HAP-1 (cell line): ENCODE data around the gene MARCKSL1.

ENCODE experiments used
- DNase-seq, 2 experiments: peaks; one replicate each; pipeline ENCODE4 v3.0.0-alpha.2; 2016 to 2020; ENCODE audit warnings: low spot score in 2 of 2
- H3K27me3 ChIP-seq: fragments of 250-450 bp; sonication (Bioruptor Pico); 2 replicates; pipeline ENCODE4 v1.5.1; 2020; ENCODE audit warnings: low read depth, mild to moderate bottlenecking, moderate library complexity
- H3K36me3 ChIP-seq: fragments of 250-450 bp; sonication (Bioruptor Pico); replicated peaks from 2 replicates; pipeline ENCODE4 v1.5.1; 2020; ENCODE audit warnings: mild to moderate bottlenecking
- H3K4me1 ChIP-seq: fragments of 250-450 bp; sonication (Bioruptor Pico); 2 replicates; pipeline ENCODE4 v1.5.1; 2020; ENCODE audit warnings: mild to moderate bottlenecking
- H3K4me3 ChIP-seq: fragments of 250-450 bp; sonication (Bioruptor Pico); 2 replicates; pipeline ENCODE4 v1.5.1; 2020; ENCODE audit warnings: mild to moderate bottlenecking, moderate library complexity
- H3K9me3 ChIP-seq: fragments of 250-450 bp; sonication (Bioruptor Pico); 2 replicates; pipeline ENCODE4 v1.5.1; 2020; ENCODE audit warnings: mild to moderate bottlenecking, moderate library complexity
- in situ Hi-C: fragments of 300-500 bp; cut with MboI; formaldehyde crosslinking; loops from 3 replicates; pipeline ENCODE4 v1.14.3; 2020; ENCODE audit warnings: low sequenced_read_pairs, inconsistent platforms, mixed read lengths

The MARCKSL1 gene

DNA sequence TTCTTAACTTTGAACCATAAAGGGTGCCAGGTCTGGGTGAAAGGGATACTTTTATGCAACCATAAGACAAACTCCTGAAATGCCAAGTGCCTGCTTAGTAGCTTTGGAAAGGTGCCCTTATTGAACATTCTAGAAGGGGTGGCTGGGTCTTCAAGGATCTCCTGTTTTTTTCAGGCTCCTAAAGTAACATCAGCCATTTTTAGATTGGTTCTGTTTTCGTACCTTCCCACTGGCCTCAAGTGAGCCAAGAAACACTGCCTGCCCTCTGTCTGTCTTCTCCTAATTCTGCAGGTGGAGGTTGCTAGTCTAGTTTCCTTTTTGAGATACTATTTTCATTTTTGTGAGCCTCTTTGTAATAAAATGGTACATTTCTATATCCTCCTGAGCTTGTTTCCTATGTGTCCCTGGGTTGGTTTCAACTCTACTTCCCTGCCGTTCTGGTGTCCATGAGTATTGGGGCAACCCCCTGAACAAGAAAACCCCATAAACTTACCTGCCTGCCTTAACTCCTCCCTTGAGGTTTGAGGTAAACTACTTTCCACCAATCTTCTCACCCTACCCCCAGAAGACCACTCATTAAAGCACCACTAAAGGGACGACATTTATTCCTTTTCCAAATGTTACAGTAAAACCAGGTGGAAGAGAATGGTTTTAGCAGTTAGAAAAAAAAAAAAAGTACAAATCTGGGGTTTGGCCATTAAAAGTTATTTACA is 2.6 kb downstream of the MARCKSL1 start:
- Histone ChIP-seq H3K27me3 (no peaks in the 10 kb centered on the region), H3K4me1 (peaks cover 12% of the 10 kb centered on the region), H3K9me3 (no peaks in the 10 kb centered on the region), H3K36me3 (peaks cover 68% of the 10 kb centered on the region), H3K4me3 (no peak overlapping the region)
- DNase-seq = no peak
- in situ Hi-C loops = no loop called here

DNA sequence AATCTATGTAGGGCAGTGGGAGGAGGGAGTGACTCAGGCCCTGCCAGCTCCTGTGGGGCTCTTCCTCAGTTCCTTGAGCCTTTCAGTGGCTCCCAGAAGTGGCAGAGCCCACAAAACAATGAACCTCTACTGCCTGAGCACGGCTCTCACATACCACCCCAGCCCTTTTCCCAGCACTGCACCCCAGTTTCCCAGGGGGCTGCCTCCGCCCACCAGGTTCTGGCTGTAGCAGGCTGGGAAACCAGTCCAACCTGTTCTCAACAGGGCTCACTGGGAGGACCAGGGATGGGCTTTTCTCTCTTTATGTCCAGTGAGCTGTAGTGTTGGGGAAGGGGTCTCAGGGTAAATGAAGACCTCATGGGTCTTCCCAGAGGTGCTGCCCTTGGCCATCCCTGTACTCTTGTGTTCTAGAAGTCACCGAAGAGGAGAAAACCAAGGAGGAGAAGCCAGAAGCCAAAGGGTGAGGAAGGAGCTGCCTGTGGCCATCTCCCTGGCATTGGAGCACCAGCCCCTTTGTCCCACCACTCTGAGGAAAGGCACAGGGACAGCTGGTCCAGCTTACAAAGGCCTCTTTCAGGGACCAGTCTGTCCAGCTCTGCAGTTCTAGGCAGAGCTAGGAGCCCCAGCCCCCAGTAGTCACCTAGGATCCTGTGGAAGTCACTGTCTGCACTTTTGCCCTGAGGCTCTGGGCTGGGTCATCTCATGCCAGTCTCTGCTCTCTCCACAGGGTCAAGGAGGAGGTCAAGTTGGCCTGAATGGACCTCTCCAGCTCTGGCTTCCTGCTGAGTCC is 3.5 kb downstream of the MARCKSL1 start:
- H3K36me3 ChIP-seq = peaks cover 76% of the 10 kb centered on the region
- peaks cover 12% of the 10 kb centered on the region for H3K4me1 ChIP-seq
- H3K27me3 ChIP-seq = no peaks in the 10 kb centered on the region
- in situ Hi-C loops = no loop called here
- DNase-seq = no peak
- no peak overlapping the region for H3K4me3 ChIP-seq
- H3K9me3 ChIP-seq = no peaks in the 10 kb centered on the region

DNA sequence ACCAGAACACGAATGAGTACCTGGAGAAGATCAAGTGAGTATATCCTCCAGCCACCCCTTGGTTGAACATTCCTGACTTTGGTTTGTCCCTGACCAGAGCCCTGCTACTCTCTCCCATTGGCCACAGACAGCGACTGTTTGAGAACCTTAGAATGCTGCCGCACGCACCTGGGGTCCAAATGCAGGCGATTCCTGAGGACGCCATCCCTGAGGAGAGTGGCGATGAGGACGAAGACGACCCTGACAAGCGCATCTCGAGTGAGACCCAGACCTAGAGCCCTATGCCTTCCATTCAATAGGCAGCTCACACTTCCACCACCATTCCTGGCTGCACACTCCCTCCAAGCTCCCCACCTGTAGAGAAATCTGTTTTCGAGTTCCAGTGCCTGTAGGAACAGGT is 4.5 kb downstream of the MARCKSL1 start:
- in situ Hi-C loops = no loop called here
- H3K36me3 ChIP-seq = peaks cover 83% of the 10 kb centered on the region
- H3K4me1 ChIP-seq = peaks cover 12% of the 10 kb centered on the region
- H3K4me3 ChIP-seq = no peak overlapping the region
- H3K27me3 ChIP-seq = no peaks in the 10 kb centered on the region
- no peaks in the 10 kb centered on the region for H3K9me3 ChIP-seq
- no peak for DNase-seq

DNA sequence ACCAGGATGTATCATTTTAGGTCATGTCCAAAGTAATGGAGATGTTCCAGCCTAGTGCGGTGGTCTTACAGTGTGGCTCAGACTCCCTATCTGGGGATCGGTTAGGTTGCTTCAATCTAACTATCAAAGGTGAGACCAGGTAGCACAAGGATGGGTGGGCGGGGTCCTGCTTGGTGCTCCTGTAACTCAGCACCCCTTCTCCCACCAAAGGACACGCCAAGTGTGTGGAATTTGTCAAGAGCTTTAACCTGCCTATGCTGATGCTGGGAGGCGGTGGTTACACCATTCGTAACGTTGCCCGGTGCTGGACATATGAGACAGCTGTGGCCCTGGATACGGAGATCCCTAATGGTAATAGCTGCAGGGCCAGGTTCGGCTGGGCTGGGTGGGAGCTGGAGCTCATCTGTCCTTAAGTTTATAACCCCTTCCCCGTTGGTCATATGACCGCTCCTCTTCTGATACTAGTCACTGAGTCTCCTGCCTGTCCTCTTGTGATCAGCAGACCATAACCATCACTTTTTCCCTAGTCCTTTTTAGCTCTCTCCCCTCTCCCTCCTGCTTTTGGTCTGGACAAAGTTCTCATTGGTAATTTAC is 5.4 kb downstream of the MARCKSL1 start:
- Histone ChIP-seq H3K27me3 (no peaks in the 10 kb centered on the region), H3K4me1 (peaks cover 9% of the 10 kb centered on the region), H3K9me3 (no peaks in the 10 kb centered on the region), H3K36me3 (peaks cover 91% of the 10 kb centered on the region), H3K4me3 (no peak overlapping the region)
- in situ Hi-C loops = no loop called here
- DNase-seq = no peak

DNA sequence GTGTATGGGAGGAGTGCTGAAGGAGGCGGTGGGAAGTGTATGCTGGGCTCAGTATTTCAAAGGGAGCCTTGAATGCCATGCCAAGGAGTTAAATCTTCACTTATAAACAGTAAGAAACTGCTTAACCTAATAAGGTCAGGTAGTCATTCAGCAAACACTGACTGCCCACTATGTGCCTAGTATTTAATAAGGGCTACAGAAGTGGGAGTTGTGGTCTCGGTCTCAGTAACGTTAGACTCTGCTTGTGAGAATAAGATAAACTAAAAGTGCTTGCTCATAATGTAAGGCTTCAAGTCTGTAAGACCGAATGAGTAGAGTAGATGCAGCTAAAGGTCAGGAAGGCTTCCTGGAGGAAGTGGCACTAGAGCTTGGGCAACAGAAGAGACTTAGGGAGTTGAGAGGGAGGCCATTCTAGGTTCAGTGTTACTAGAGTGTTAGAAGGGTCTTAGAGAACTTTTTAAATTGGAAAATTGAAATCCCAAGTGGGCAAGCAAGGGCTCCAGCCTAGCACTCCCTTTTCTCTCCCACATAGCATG is 6.0 kb downstream of the MARCKSL1 start:
- H3K4me3 ChIP-seq = no peak overlapping the region
- H3K27me3 ChIP-seq = no peaks in the 10 kb centered on the region
- DNase-seq = no peak
- peaks cover 96% of the 10 kb centered on the region for H3K36me3 ChIP-seq
- H3K9me3 ChIP-seq = no peaks in the 10 kb centered on the region
- in situ Hi-C loops = no loop called here
- H3K4me1 ChIP-seq = peaks cover 9% of the 10 kb centered on the region

DNA sequence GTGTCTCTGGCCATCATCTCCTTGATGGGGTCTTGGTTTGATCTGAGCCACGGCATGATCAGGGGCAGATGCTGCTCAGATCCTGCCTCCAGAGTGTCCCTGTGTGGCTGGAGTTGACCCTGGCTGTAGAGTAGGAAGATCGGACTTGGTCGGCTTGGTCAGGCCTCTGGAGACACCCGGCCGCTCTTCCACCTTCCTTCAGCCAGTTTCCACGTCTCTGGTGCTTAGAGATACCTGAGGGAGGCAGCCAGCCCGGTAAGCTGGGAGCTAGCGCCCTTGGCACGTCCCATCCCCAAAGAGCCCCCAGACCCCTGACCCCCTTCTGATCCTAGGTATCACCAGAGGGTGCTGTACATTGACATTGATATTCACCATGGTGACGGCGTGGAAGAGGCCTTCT is 8.8 kb downstream of the MARCKSL1 start:
- Histone ChIP-seq H3K27me3 (no peaks in the 10 kb centered on the region), H3K36me3 (peaks cover 86% of the 10 kb centered on the region), H3K4me1 (no peaks in the 10 kb centered on the region), H3K4me3 (no peak overlapping the region), H3K9me3 (no peaks in the 10 kb centered on the region)
- in situ Hi-C loops = no loop called here
- no peak for DNase-seq

DNA sequence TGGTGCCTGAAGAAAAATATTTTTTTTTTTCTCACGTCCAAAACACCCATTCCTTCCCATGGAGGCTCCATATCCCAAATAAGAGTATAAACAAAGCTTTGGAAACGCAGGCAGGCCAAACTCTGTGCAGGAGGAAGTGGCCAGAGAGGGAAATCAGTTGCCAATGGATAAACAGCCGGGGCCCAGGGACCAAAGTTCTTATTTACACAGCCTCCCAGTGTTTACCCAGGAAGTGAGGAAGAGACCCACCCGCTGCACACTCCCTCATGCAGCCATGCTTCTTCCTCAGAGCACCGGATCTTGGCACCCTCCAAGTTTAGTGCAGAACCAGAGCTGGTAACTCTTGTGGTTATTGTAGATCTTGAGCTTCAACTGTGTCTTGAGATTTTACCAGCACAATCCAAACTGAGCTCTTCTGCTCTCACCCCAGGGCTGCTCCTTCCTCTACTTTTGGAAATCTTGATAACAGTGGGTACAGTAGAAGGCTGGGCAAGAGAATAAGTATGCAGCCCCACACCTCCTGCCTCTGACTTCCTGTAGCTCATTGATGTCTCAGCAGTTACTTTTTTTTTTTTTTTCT is 14.2 kb downstream of the MARCKSL1 start:
- in situ Hi-C loops = no loop called here
- Histone ChIP-seq H3K4me1 (no peaks in the 10 kb centered on the region), H3K9me3 (no peaks in the 10 kb centered on the region), H3K36me3 (peaks cover 67% of the 10 kb centered on the region), H3K27me3 (no peaks in the 10 kb centered on the region), H3K4me3 (no peak overlapping the region)
- no peak for DNase-seq

DNA sequence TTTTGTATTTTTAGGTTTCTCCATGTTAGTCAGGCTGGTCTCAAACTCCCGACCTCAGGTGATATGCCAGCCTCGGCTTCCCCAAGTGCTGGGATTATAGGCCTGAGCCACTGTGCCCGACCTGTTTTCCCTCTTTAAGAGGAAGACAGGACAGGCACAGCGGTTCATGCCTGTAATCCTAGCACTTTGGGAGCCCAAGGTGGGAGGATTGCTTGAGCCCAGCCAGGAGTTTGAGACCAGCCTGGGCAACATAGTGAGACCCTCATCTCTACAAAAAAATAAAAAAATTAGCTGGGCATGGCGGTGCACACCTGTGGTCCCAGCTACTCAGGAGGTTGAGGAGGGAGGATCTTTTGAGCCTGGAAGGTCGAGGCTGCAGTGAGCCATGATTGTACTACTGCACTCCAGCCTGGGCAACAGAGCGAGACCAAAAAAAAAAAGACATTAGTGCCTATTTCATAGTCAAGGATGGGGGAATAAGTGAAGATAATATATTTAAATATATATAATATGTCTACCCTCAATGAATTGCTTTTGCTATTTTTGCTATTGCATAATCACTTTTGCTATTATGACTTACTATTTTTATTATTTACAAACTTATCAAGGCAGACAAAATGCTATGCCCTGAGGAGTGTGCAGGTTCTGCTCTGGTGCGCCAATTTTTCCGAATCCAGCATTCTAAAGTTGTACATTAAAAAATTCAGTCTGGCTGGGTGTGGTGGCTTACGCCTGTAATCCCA is 17.7 kb downstream of the MARCKSL1 start:
- in situ Hi-C loops = no loop called here
- no peaks in the 10 kb centered on the region for H3K4me1 ChIP-seq

DNA sequence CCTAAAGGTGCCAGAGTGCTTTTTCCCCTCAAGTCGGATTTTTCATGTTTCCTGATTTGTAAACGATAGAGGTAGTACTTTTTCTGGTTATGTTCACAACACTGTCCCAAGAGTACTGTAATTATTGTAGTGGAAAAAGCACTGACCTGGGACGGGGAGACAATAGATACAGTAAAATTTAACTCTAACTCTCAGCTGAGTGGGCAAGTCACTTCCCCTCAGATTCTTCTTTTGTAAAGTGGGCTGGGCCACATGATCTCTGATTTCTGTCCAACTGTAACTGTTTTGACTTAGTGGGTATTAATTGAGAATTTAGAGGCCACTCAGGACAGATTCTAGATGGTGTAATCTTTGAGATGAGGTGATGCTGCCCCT is 19.1 kb downstream of the MARCKSL1 start:
- Histone ChIP-seq H3K27me3 (no peaks in the 10 kb centered on the region), H3K36me3 (peaks cover 40% of the 10 kb centered on the region), H3K4me1 (no peaks in the 10 kb centered on the region), H3K9me3 (no peaks in the 10 kb centered on the region), H3K4me3 (no peak overlapping the region)
- in situ Hi-C loops = no loop called here
- no peak for DNase-seq

More for the DNA sequence above, 17.7 kb downstream of the MARCKSL1 start:
- H3K4me3 ChIP-seq = no peak overlapping the region
- H3K36me3 ChIP-seq = peaks cover 49% of the 10 kb centered on the region
- no peaks in the 10 kb centered on the region for H3K27me3 ChIP-seq
- DNase-seq = no peak
- no peaks in the 10 kb centered on the region for H3K9me3 ChIP-seq

DNA sequence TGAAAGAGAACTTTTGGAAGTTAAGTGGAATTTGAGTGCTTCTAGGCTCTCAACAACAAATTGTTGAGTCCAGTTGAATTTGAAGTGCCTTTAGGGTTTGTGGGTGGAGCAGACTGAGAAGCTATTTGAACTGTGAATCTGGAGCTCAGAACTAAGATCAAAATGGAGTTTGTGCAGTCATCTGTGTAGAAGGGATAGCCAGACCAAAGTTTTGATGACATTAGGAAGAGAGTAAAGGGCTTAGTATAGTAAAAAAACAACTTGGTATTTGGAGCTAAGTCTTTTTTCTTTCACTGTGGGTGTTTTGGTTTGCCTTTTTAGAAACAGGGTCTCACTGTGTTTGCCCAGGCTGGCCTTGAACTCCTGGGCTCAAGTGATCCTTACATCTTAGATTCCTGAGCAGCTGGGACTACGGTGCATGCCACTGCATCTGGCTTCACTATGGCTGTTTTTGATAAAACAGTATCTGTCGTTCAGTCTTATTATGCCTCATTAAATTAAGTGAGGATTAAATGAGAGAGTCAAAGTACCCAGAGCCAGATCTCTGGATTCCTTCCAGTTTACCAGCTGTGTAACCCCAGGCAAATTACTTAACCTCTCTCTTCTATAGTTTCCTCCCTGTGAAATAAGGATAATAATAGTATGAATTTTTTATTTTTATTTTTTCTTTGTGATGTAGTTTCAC is 24.2 kb downstream of the MARCKSL1 start:
- Histone ChIP-seq H3K27me3 (no peaks in the 10 kb centered on the region), H3K9me3 (no peaks in the 10 kb centered on the region), H3K4me1 (no peaks in the 10 kb centered on the region; the same call in 1 of the 2 replicates), H3K4me3 (no peak overlapping the region), H3K36me3 (peaks cover 16% of the 10 kb centered on the region)
- DNase-seq = no peak
- in situ Hi-C loops = no loop called here

DNA sequence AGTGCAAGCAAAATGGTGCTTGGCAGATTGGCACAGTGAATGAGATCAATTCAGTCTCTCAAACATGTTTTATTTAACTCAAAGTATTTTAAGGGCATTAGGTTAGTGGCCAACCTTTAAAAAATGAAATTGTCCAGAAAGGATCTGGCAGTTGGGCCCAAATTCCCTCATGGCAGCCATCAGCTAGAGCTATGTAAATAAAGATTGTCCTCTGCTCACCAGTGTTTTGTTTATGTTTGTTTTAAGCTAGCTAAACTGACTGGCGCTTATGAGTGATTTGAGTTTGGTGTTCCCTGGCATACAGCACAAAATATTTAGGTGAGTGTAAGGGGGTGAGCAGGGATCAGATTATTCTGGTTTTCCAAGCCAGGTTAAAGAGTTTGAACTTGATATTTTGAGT is 26.1 kb downstream of the MARCKSL1 start:
- no peaks in the 10 kb centered on the region for H3K9me3 ChIP-seq
- no peak overlapping the region for H3K4me3 ChIP-seq
- H3K27me3 ChIP-seq = no peaks in the 10 kb centered on the region
- DNase-seq = no peak
- H3K4me1 ChIP-seq = no peaks in the 10 kb centered on the region; the same call in 1 of the 2 replicates
- H3K36me3 ChIP-seq = peaks cover 28% of the 10 kb centered on the region
- in situ Hi-C loops = no loop called here

DNA sequence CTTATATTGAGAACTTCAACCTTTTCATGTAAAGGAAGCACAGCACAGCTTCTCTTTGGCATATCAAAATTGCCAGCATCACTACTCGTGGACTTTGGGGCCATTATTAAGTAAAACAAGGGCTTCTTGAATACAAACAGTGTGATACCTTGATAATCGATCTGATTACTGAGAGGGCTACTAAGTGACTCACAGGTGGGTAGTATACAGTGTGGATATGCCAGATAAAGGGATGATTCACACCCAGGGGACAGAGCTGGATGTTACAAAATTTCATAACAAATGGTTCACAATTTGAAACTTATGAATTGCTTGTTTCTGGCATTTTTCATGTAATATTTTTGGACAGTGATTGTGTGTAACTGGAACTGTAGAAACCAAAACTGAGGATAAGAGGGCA is 28.7 kb downstream of the MARCKSL1 start:
- DNase-seq = no peak
- no peaks in the 10 kb centered on the region; the same call in 1 of the 2 replicates for H3K4me1 ChIP-seq
- in situ Hi-C loops = no loop called here
- peaks cover 47% of the 10 kb centered on the region for H3K36me3 ChIP-seq
- no peaks in the 10 kb centered on the region for H3K27me3 ChIP-seq
- no peak overlapping the region for H3K4me3 ChIP-seq
- H3K9me3 ChIP-seq = no peaks in the 10 kb centered on the region

DNA sequence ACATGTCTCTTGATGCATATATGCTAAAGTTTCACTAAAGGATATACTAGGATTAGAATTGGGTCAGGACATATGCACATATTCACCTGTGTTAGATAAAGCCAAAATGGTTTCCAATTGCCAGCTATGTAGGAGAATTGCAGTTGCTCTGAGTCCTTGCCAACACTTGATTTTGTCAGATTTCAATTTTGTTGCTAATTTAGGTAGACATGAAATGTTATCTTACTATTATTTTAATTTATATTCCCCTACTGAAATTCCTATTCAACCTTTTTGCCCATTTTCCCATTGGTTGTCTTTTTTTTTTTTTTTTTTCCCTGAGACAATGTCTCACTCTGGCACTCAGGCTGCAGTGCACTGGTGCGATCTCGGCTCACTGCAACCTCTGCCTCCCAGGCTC is 30.7 kb downstream of the MARCKSL1 start:
- no peak for DNase-seq
- Histone ChIP-seq H3K36me3 (peaks cover 51% of the 10 kb centered on the region), H3K9me3 (no peaks in the 10 kb centered on the region), H3K4me3 (no peak overlapping the region), H3K27me3 (no peaks in the 10 kb centered on the region), H3K4me1 (no peaks in the 10 kb centered on the region)
- in situ Hi-C loops = no loop called here
